NCI-H128 (cell line): Measurements from ENCODE around the gene HSD17B11.
A peak's percentile ranks its signal among the peaks of the same experiment; 100 is the strongest.
"Not testable (repeated sequence)": the region's sequence is repeated elsewhere in the genome, so short reads cannot be mapped to it uniquely, and the experiment has no call there.

Experiments
- DNase-seq: peaks from one replicate; lab custom pipeline; 2025; ENCODE audit not compliant: unreplicated experiment; lab: John Stamatoyannopoulos, UW

HSD17B11 gene

GRCh38 chr4:87390891-87391575, at the start of gene HSD17B11:
Gene HSD17B11 (minus strand): TSS chr4:87391188. CDS start chr4:87391070, 118 bp downstream.
- peak; percentile 33 for DNase-seq

DNA sequence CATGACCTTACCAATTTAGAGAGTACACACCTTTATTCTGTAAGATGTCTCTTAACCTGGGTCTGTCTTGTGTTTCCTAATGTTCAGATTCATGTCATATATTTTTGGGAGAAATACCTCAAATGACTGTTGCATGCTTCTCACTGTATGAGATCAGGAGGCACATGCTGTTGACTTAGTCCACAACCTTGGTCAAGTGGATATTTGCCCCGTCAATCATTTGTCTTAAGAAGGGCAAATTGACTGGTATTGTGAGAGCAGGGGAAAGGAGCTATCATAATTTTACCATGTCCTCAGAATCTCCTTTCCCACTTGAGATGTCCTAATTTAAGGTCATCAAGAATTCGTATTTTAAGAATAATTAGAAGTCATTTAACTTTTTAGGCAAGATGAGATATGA, 42.4 kb upstream of the HSD17B11 start:
- DNase-seq: no peak

DNA sequence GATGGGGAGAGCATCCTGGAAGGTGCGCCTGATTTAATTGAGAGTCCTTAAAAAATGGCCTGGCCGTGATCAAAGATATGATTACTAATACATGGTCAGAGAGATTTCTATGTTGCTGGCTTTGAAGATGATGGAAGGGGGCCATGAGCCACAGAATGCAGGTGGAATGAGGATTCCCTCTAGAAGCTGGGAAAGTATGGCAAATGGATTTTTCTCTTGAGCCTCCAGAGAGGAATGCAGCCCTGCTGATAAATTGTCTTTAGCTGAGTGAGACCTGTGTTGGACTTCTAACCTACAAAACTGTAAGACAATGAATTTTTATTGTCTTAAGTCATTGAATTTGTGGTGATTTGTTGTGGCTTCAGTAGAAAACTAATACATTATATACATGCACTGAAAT, 39.0 kb upstream of the HSD17B11 start:
- DNase-seq: no peak

DNA sequence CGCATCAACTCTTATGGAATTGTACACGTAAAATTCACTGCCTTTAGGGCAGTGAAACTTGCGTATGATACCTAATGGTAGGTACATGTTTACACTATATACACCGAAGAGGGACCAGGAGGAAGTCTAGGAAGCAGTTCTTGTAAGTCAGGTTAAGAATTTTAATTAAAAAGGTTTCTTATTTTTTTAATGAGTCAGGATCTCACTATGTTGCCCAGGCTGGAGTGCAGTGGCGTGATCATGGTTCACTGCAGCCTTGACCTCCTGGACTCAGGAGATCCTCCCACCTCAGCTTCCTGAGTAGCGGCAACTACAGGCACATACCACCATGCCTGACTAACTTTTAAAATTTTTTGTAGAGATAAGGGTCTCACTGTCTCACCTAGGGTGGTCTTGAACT, 38.0 kb upstream of the HSD17B11 start:
- no peak for DNase-seq

GRCh38 chr4:87427518-87427868, 36.5 kb upstream of the HSD17B11 start:
- no peak for DNase-seq

- no peak for DNase-seq
Measured at GRCh38 chr4:87426865-87427517, 36.0 kb upstream of the HSD17B11 start.

DNA sequence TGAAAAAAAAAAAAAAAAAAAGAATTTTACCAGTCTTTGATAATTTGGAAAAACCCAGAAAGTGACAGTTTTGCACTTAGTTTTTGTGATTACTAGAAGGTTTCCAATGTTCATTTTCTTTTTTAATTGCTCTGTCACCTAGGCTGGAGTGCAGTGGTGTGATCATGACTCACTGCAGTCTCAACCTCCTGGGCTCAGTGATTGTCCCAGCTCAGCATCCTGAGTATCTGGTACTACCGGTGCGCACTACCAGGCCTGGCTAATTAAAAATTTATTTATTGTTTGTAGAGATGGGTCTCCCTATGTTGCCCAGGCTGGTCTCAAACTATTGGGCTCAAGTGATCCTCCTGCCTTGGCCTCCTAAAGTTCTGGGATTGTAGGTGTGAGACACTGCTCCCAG, 34.7 kb upstream of the HSD17B11 start:
- DNase-seq: no peak

DNA sequence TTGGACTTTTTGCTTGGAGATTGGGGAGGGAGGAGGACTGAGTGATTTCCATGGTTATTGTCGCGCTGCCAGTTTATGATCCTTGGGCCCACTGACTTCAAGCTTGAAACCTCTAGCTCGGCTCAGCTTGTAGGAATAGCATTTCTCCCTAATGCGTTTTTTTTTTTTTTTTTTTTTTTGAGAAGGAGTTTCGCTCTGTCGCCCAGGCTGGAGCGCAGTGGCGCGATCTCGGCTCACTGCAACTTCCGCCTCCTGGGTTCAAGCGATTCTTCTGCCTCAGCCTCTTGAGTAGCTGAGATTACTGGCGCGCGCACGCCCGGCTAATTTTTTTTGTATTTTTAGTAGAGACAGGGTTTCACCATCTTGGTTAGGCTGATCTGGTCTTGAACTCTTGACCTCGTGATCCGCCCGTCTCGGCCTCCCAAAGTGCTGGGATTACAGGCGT, 33.1 kb upstream of the HSD17B11 start:
- DNase-seq: not testable (repeated sequence)

GRCh38 chr4:87423317-87424098, 32.5 kb upstream of the HSD17B11 start:
- no peak for DNase-seq

DNA sequence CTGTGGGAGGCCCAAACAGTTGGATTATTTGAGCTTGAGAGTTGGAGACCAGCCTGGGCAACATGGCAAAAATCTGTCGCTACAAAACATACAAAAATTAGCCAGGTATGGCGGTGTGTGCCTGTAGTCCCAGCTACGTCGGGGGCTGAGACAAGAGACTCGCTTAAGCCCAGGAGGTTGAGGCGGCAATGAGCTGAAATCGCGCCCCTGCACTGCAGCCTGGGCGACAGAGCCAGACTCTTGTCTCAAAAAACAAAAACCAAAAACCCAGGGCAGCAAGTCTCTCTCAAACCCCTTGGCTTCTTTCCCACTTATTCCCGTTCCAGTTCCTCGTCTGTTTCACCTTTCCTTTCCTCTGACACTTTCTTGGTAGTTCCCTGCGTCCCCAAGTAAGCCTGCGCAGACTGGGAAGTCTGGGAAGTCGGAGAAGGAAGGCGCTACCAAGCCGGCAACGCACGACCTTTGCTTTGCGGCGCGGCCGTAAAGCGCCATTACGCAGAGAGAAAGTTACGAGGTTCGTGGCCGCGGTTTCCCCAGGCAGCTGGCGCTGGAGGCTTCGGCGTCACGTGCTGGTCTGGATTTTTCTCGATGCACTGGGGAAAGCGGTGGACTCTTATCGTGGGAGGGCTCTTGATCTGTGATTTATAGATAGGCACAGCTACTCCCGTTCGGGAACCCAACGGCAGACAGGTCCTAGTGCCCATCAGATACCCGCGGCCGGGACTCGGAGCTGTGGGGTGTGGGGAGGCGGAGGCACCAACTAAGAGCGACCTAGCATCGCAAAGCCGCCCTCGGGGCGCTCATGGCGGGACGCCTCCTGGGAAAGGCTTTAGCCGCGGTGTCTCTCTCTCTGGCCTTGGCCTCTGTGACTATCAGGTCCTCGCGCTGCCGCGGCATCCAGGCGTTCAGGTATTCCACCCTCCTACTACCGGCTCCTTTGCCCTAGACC, 31.4 kb upstream of the HSD17B11 start, which contains the start of gene NUDT9:
NUDT9 (plus strand) TSS at position 470 of the 949 bp plus-strand sequence; CDS start at position 803, 333 bp downstream.
- DNase-seq: peak; percentile 69

- no peak for DNase-seq
Measured at GRCh38 chr4:87420276-87420830, 29.4 kb upstream of the HSD17B11 start.

- no peak for DNase-seq
Measured at GRCh38 chr4:87419578-87420249, 28.7 kb upstream of the HSD17B11 start.

DNA sequence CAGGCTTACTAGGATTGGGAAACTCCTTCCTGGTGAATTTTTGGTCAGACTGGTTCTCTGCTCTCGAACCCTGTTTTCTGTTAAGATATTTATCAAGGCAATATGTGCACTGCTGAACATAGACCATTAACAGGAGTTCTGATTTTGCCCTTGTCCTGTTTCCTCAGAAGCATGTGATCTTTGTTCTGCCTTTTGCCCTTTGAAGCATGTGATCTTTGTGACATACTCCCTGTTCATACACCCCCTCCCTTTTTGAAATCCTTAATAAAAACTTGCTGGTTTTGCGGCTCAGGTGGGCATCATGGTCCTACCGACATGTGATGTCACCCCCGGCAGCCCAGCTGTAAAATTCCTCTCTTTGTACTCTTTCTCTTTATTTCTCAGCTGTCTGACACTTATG, 27.4 kb upstream of the HSD17B11 start:
- not testable (repeated sequence) for DNase-seq

DNA sequence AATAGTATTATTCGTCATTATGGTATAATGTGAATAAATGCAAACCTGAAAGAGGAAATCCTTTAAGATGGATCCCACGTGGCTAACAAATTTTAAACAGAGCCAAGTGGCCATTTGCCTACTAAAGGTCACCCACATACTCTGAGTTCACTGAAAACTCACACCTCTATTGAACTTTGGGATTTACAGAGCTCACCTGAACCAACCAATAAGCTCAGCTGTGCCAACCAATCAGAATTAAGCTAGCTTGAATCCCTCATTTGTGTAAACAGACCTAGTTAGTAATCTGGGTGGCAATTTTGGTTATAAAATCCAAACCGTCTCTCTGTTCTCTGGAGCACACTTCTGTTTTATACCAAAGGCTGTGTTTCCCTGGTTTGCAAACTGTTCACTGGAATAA, 26.0 kb upstream of the HSD17B11 start:
- DNase-seq: no peak

DNA sequence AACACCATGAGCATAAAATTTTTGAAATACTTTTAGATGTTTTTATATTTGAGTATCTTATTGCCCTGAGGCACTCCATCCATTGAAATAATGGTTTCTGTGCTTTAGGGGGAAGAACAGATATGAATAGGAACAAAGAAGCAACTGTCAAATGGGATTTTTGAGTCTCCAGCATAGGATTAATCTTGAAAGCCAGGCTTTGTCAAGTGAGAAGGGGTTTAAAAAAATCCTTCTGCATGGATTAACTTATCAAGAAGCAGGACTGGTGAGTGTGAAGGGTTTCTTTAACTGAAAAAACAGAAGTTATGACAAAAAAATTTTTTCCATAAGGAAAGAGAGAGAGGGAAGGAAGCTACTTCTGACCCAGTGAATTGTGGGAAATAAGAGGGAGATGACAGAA, 23.8 kb upstream of the HSD17B11 start:
- no peak for DNase-seq

DNA sequence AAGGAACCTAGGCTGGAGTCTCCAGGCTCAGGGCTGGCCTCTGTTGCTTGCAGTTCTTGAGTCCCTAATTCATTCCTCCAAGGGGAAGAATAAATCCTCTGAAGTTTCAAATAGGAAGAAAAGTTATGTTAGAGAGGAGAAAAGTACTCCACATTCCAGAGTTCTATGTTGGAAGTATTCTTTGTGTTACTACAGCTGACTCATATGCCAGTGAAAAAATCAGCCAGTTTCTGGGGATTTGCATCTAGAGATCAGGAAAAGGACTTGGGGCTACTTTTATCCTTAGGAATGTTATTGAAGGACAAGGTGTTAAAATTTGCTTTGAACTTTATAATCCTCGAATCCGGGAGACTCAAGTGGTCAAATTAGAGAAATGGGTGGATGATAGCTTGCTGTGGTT, 19.7 kb upstream of the HSD17B11 start:
- no peak for DNase-seq

GRCh38 chr4:87410157-87410556, 19.2 kb upstream of the HSD17B11 start:
- DNase-seq: no peak

DNA sequence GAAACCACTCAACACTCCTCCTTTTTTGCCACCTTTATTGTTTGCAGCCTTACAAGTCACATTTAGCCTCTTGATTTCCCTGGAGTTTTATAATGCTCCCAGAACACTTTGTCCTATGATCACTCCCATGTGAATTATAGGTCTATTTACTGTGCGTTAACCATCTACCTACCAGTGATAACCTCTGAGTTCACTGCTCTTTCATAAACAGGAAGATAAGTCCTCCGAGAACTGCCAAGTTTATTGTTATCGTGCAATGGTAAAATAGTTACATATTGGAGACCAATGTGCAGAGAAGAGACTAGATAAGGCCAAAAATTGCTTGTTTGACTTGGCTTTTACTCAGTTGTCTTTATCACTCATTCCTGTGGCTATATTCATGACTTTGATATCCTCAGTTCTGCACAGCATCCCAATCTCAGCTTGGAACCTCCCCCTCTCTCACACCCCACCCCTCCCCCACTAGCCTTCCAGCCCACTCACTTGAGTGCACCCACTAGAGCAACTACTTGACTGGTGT, 18.5 kb upstream of the HSD17B11 start:
- no peak for DNase-seq

DNA sequence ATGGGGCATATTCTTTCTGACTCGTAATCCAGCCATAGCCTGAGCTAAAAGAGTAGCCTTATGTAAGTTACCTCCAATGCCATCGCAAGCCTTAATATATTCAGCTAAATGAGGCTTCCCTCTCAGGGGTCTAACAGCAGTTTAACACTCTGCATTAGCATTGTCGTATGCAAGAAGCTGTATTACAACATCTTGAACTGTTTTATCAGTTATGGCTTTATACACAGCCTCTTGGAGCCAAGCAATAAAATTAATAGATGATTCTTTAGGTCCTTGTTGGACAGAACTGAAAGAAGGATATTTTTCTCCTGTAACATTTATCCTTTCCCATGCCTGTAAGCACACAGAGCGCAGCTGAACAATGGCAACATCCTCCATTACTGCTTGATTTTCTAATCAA, 15.9 kb upstream of the HSD17B11 start:
- not testable (repeated sequence) for DNase-seq

- no peak for DNase-seq
Measured at GRCh38 chr4:87406462-87406861, 15.5 kb upstream of the HSD17B11 start.
